Tibial artery (tissue), 4 donors: ENCODE results near the gene FRRS1.

ENCODE experiments used
- DNase-seq, 2 donors: peaks; one replicate each; pipeline ENCODE4 v3.0.0-alpha.2; 2019
- H3K27ac ChIP-seq, 2 donors: fragments of 200-600 bp; sonication (generic) in 1 of 2; 1 replicate in 1 of 2; 2 replicates in 1 of 2; pipeline ENCODE4 v1.5.1; 2018 to 2019; ENCODE audit warnings: mild to moderate bottlenecking in 1 of 2
- H3K27me3 ChIP-seq, 2 donors: fragments of 200-600 bp; sonication (generic) in 1 of 2; one replicate each; pipeline versions ENCODE4 v1.5.1 to v1.6.0; 2016 to 2019
- H3K36me3 ChIP-seq, 3 donors: fragments of 200-600 bp; sonication (generic) in 2 of 3; one replicate each; pipeline ENCODE4 v1.5.1; 2016 to 2019; ENCODE audit warnings: mild to moderate bottlenecking in 2 of 3
- H3K4me1 ChIP-seq, 4 donors: fragments of 200-600 bp; sonication (generic) in 2 of 4; 1 replicate in 3 of 4; 2 replicates in 1 of 4; pipeline ENCODE4 v1.5.1; 2016 to 2019
- H3K4me3 ChIP-seq, 2 donors: fragments of 200-600 bp; sonication (generic) in 1 of 2; 1 replicate in 1 of 2; 2 replicates in 1 of 2; pipeline ENCODE4 v1.5.1; 2018 to 2019; ENCODE audit warnings: mild to moderate bottlenecking in 2 of 2
- H3K9me3 ChIP-seq, 3 donors: fragments of 200-600 bp; sonication (generic) in 1 of 3; one replicate each; pipeline ENCODE4 v1.5.1; 2016 to 2019
- CTCF ChIP-seq, 2 experiments: fragments of 200-600 bp in 1 of 2; fragments of 450-650 bp in 1 of 2; IDR thresholded peaks; one replicate each; pipeline ENCODE4 v1.5.1; 2017 to 2019; ENCODE audit warnings: antibody characterized with exemption in 2 of 2, mild to moderate bottlenecking in 1 of 2, moderate library complexity in 1 of 2
- intact Hi-C: fragments of 100-400 bp; cut with DNase I; formaldehyde crosslinking; loops from one replicate; pipeline ENCODE4 v1.15.0; 2023; ENCODE audit warnings: low total_unique reads

Gene FRRS1

GRCh38 chr1:99751877-99752504 lies 14.4 kb downstream of the FRRS1 start:
- Histone ChIP-seq H3K4me1 (peaks cover 0 to 4% (median 0%) of the 10 kb centered on the region in 4 donors), H3K27ac (no peak overlapping the region), H3K27me3 (no peaks in the 10 kb centered on the region), H3K9me3 (no peaks in the 10 kb centered on the region), H3K36me3 (peaks cover 0 to 2% (median 0%) of the 10 kb centered on the region in 3 donors), H3K4me3 (no peak overlapping the region)
- no peak for TF ChIP-seq CTCF (IDR thresholded peaks at IDR 0.05)
- DNase-seq: no peak
- intact Hi-C loops: no loop called here

- Histone ChIP-seq H3K27ac (no peak overlapping the region), H3K27me3 (no peaks in the 10 kb centered on the region), H3K4me3 (no peak overlapping the region), H3K9me3 (no peaks in the 10 kb centered on the region), H3K4me1 (no peaks in the 10 kb centered on the region), H3K36me3 (peaks cover 0 to 20% (median 9%) of the 10 kb centered on the region in 3 donors)
- no peak for TF ChIP-seq CTCF (IDR thresholded peaks at IDR 0.05)
- no peak for DNase-seq
- intact Hi-C loops: no loop called here
Observed at GRCh38 chr1:99749504-99750347, 16.7 kb downstream of the FRRS1 start.

GRCh38 chr1:99748419-99748818 lies 18.0 kb downstream of the FRRS1 start:
- H3K27ac ChIP-seq: no peak overlapping the region
- H3K4me1 ChIP-seq: no peaks in the 10 kb centered on the region
- no peaks in the 10 kb centered on the region for H3K27me3 ChIP-seq
- H3K9me3 ChIP-seq: no peaks in the 10 kb centered on the region
- H3K4me3 ChIP-seq: no peak overlapping the region
- intact Hi-C loops: no loop called here
- DNase-seq: no peak
- H3K36me3 ChIP-seq: peaks cover 0 to 20% (median 9%) of the 10 kb centered on the region in 3 donors
- no peak for TF ChIP-seq CTCF (IDR thresholded peaks at IDR 0.05)

GRCh38 chr1:99745684-99746083 lies 20.8 kb downstream of the FRRS1 start:
- no peaks in the 10 kb centered on the region for H3K4me1 ChIP-seq
- H3K9me3 ChIP-seq: no peaks in the 10 kb centered on the region
- H3K36me3 ChIP-seq: peaks cover 0 to 34% (median 20%) of the 10 kb centered on the region in 3 donors
- H3K27me3 ChIP-seq: no peaks in the 10 kb centered on the region
- intact Hi-C loops: no loop called here
- no peak for TF ChIP-seq CTCF (IDR thresholded peaks at IDR 0.05)
- H3K4me3 ChIP-seq: no peak overlapping the region
- H3K27ac ChIP-seq: no peak overlapping the region
- no peak for DNase-seq

GRCh38 chr1:99745061-99745460 lies 21.4 kb downstream of the FRRS1 start:
- DNase-seq: no peak
- peaks cover 0 to 34% (median 20%) of the 10 kb centered on the region in 3 donors for H3K36me3 ChIP-seq
- H3K27ac ChIP-seq: no peak overlapping the region
- H3K9me3 ChIP-seq: no peaks in the 10 kb centered on the region
- no peaks in the 10 kb centered on the region for H3K4me1 ChIP-seq
- intact Hi-C loops: no loop called here
- H3K4me3 ChIP-seq: no peak overlapping the region
- no peaks in the 10 kb centered on the region for H3K27me3 ChIP-seq
- no peak for TF ChIP-seq CTCF (IDR thresholded peaks at IDR 0.05)
